A673 (cell line): ENCODE measurements around the gene SLIT3.

Experiments
- EZH2 ChIP-seq: fragments of 200-600 bp; sonication (generic); IDR thresholded peaks from 2 replicates; pipeline ENCODE4 v1.6.1; 2017; ENCODE audit warnings: borderline replicate concordance, low read depth, mild to moderate bottlenecking, mixed read lengths, antibody characterized with exemption, low read length; ENCODE audit not compliant: poor library complexity, severe bottlenecking
- TF ChIP-seq, protein P1 (sequence below): fragments of 300-800, 200-600 bp; sonication (generic); conservative IDR thresholded peaks from 2 replicates; pipeline ENCODE4 v1.5.1; 2017; ENCODE audit warnings: low read depth, mild to moderate bottlenecking, antibody characterized with exemption, low read length, moderate library complexity, mixed read lengths

DNA sequence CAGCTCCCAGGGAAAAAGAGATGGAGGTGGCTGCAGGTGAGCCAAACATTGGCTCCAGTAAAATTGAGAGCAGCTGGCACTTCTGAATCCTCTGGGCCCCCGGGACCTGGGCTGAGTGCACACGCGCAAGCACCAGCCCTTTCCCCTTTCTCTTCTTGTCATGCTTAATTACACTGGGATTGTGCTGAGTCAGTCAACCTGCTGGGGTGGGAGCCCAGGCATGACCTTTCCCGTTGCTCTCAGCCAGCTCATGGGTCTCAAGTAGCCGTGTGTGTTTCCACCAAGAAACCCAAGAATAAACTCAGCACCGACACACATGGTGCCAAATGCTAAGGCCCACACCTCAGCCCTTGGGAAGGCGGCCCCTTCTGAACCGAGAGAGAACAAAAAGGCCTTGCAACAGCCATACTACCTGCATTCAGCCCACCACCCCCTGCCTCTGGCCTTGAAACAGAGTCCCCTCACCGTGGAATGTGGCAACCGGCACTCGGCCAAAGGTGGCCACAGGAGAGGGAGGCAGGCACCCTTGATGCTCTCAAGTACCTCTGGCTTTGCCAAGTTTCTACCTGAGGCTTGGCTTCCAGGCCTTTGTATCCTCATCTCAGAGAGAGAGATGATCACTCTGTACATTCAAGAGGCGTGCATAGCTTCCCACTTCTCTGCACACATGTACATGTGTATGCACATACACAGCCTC is 28.1 kb downstream of the SLIT3 start:
- TF ChIP-seq, protein P1, sequence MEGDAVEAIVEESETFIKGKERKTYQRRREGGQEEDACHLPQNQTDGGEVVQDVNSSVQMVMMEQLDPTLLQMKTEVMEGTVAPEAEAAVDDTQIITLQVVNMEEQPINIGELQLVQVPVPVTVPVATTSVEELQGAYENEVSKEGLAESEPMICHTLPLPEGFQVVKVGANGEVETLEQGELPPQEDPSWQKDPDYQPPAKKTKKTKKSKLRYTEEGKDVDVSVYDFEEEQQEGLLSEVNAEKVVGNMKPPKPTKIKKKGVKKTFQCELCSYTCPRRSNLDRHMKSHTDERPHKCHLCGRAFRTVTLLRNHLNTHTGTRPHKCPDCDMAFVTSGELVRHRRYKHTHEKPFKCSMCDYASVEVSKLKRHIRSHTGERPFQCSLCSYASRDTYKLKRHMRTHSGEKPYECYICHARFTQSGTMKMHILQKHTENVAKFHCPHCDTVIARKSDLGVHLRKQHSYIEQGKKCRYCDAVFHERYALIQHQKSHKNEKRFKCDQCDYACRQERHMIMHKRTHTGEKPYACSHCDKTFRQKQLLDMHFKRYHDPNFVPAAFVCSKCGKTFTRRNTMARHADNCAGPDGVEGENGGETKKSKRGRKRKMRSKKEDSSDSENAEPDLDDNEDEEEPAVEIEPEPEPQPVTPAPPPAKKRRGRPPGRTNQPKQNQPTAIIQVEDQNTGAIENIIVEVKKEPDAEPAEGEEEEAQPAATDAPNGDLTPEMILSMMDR, result no peak
- no peak for TF ChIP-seq EZH2
